HCT116 (cell line): ENCODE data around the gene TPPP2. TPM values are rescaled to one million over a fixed set of nuclear protein-coding genes. Genes with fewer than 3 reads are reported as not detected.

Experiments used
- ATAC-seq: fragments of 200-7000 bp; cut with Tn5 transposase; 2 replicates; pipeline ENCODE4 v1.9.1; 2020; ENCODE audit warnings: mild to moderate bottlenecking, moderate library complexity
- BruUV-seq: library from RNA; stranded (reverse); fragments of 400-500 nt; replicated peaks from 2 replicates; lab custom pipeline; 2021; lab: Mats Ljungman, UMichigan
- CTCF ChIA-PET: fragments of 300-600 bp; sonication (Branson Sonifier 250); formaldehyde crosslinking; loops from one replicate; lab custom pipeline; 2021; ENCODE audit warnings: antibody characterized with exemption; lab: Charles Lee
- POLR2A ChIA-PET: fragments of 300-600, 350-600 bp; sonication (Branson Sonifier 250); formaldehyde crosslinking; loops from one replicate; lab custom pipeline; 2021; ENCODE audit warnings: antibody characterized with exemption; lab: Charles Lee
- RAD21 ChIA-PET, 2 experiments: fragments of 300-600 bp; sonication (Branson Sonifier 250); formaldehyde crosslinking; loops; one replicate each; lab custom pipeline; 2023; ENCODE audit warnings: low total read pairs in 2 of 2; ENCODE audit not compliant: uncharacterized antibody in 2 of 2, unreplicated experiment in 2 of 2, low non-redundant PET in 1 of 2; lab: Charles Lee
- DNase-seq: peaks from one replicate; pipeline ENCODE4 v3.0.0-alpha.2; 2010; ENCODE audit warnings: low read depth, low spot score
- H2AFZ ChIP-seq: fragments of 200-600 bp; shearing (Covaris generic), sonication (generic); 2 replicates; pipeline ENCODE4 v1.6.1; 2017; ENCODE audit warnings: low read depth, mixed run types, mixed read lengths, antibody characterized with exemption, low read length; ENCODE audit not compliant: poor library complexity, severe bottlenecking
- H3K27ac ChIP-seq: 2 replicates; pipeline ENCODE4 v1.5.1; 2012; ENCODE audit warnings: low read depth, low read length
- H3K27me3 ChIP-seq: fragments of 200-600 bp; sonication (generic); 2 replicates; pipeline ENCODE4 v1.6.1; 2016; ENCODE audit warnings: mixed run types, low read length, mixed read lengths; ENCODE audit not compliant: insufficient read depth
- H3K36me3 ChIP-seq, 2 experiments: fragments of 200-500 bp in 1 of 2; fragments of 200-600 bp in 1 of 2; sonication (Bioruptor generic) in 1 of 2; sonication (generic) in 1 of 2; 2 replicates each; pipeline versions ENCODE4 v1.5.1 to v1.6.1; 2014 to 2016; ENCODE audit warnings: low read length in 2 of 2, inconsistent platforms in 1 of 2, mixed read lengths in 1 of 2, mixed run types in 1 of 2; ENCODE audit not compliant: insufficient read depth in 2 of 2, control insufficient read depth in 1 of 2
- H3K4me1 ChIP-seq, 2 experiments: fragments of 200-600 bp in 1 of 2; sonication (generic) in 1 of 2; 2 replicates each; pipeline versions ENCODE4 v1.5.1 to v1.6.1; 2012 to 2017; ENCODE audit warnings: low read length in 2 of 2, inconsistent platforms in 1 of 2, mild to moderate bottlenecking in 1 of 2, mixed read lengths in 1 of 2, mixed run types in 1 of 2, moderate library complexity in 1 of 2; ENCODE audit not compliant: insufficient read depth in 2 of 2, control insufficient read depth in 1 of 2
- H3K4me2 ChIP-seq: fragments of 200-600 bp; sonication (generic); 2 replicates; pipeline ENCODE4 v1.6.1; 2017; ENCODE audit warnings: mixed run types, low read length, mixed read lengths
- H3K4me3 ChIP-seq, 2 experiments: fragments of 200-600 bp in 1 of 2; sonication (generic) in 1 of 2; replicated peaks in 1 of 2; 2 replicates each; pipeline ENCODE4 v1.5.1; 2011 to 2016; ENCODE audit warnings: low read length in 2 of 2, control low read depth in 1 of 2, low read depth in 1 of 2, mild to moderate bottlenecking in 1 of 2, mixed read lengths in 1 of 2, mixed run types in 1 of 2
- H3K79me2 ChIP-seq: fragments of 200-600 bp; sonication (generic); 2 replicates; pipeline ENCODE4 v1.6.1; 2017; ENCODE audit warnings: mild to moderate bottlenecking, mixed run types, low read length, moderate library complexity, mixed read lengths; ENCODE audit not compliant: insufficient read depth
- H3K9ac ChIP-seq: fragments of 200-600 bp; sonication (generic); 2 replicates; pipeline ENCODE4 v1.6.1; 2016; ENCODE audit warnings: low read length, mixed read lengths
- H3K9me2 ChIP-seq: fragments of 200-600 bp; sonication (generic), shearing (Covaris generic); 2 replicates; pipeline ENCODE4 v1.6.1; 2017; ENCODE audit warnings: mixed run types, mild to moderate bottlenecking, moderate library complexity; ENCODE audit not compliant: insufficient read depth
- H3K9me3 ChIP-seq, 2 experiments: fragments of 200-500 bp in 1 of 2; fragments of 200-600 bp in 1 of 2; sonication (Bioruptor generic) in 1 of 2; sonication (generic) in 1 of 2; 2 replicates each; pipeline ENCODE4 v1.6.1; 2014 to 2017; ENCODE audit warnings: low read length in 2 of 2, mixed read lengths in 2 of 2, inconsistent platforms in 1 of 2, low read depth in 1 of 2, mild to moderate bottlenecking in 1 of 2, mixed run types in 1 of 2, moderate library complexity in 1 of 2; ENCODE audit not compliant: control insufficient read depth in 1 of 2, insufficient read depth in 1 of 2
- H4K20me1 ChIP-seq: fragments of 200-600 bp; sonication (generic), shearing (Covaris generic); 2 replicates; pipeline ENCODE4 v1.6.1; 2017; ENCODE audit warnings: mixed run types, mild to moderate bottlenecking, moderate library complexity; ENCODE audit not compliant: insufficient read depth
- ATF3 ChIP-seq: IDR thresholded peaks from 2 replicates; pipeline ENCODE4 v1.6.1; 2012
- CTCF ChIP-seq, 3 experiments: fragments of 200-600 bp in 1 of 3; sonication (generic) in 1 of 3; IDR thresholded peaks in 2 of 3; conservative IDR thresholded peaks in 1 of 3; 2 replicates each; pipeline ENCODE4 v1.5.1; 2012 to 2017; ENCODE audit warnings: low read depth in 2 of 3, low read length in 2 of 3, antibody characterized with exemption in 1 of 3, borderline replicate concordance in 1 of 3, control low read depth in 1 of 3, mild to moderate bottlenecking in 1 of 3, mixed read lengths in 1 of 3, mixed run types in 1 of 3, moderate library complexity in 1 of 3; ENCODE audit not compliant: insufficient read depth in 1 of 3
- EZH2phosphoT487 ChIP-seq: fragments of 200-600 bp; IDR thresholded peaks from 2 replicates; pipeline ENCODE4 v1.6.1; 2018; ENCODE audit warnings: antibody characterized with exemption, borderline replicate concordance
- FOSL1 ChIP-seq: IDR thresholded peaks from 2 replicates; pipeline ENCODE4 v1.6.1; 2012; ENCODE audit warnings: low read depth
- MAX ChIP-seq: IDR thresholded peaks from 2 replicates; pipeline ENCODE4 v1.6.1; 2012
- POLR2AphosphoS5 ChIP-seq: IDR thresholded peaks from 2 replicates; pipeline ENCODE4 v1.6.1; 2011; ENCODE audit warnings: mild to moderate bottlenecking, low read depth, low read length, moderate library complexity
- ZNF274 ChIP-seq: fragments of 200-500 bp; sonication (Bioruptor generic); IDR thresholded peaks from 2 replicates; pipeline ENCODE4 v1.6.1; 2014; ENCODE audit warnings: mild to moderate bottlenecking, low read depth, low read length, inconsistent platforms
- intact Hi-C: fragments of 100-400 bp; cut with micrococcal nuclease; formaldehyde crosslinking; loops from 2 replicates; pipeline ENCODE4 v1.10.0; 2022
- total RNA-seq: library from RNA; stranded (reverse); gene quantifications from one replicate; pipeline ENCODE4 v1.2.1, GENCODE V29; 2021; ENCODE audit not compliant: unreplicated experiment

The TPPP2 gene
- total RNA-seq, 1 experiment from 2014 or later = not detected

- no TSS peak for BruUV-seq
- TF ChIP-seq ZNF274 (no peak), CTCF (IDR thresholded peaks at IDR 0.05 in 2 of 3, conservative IDR thresholded peaks at IDR 0.05 in 1 of 3; ENCODE audit: borderline replicate concordance in 1 of 3, insufficient read depth in 1 of 3, low read depth in 2 of 3, low read length in 2 of 3) (no peak), EZH2phosphoT487 (no peak), POLR2AphosphoS5 (no peak), ATF3 (no peak), FOSL1 (no peak), MAX (no peak)
- TF ChIP-seq, all 23 proteins: peak for 0
- no peak for DNase-seq
- peaks cover 3 to 14% of the 10 kb centered on the region in 2 experiments; a peak in 3 of 4 replicates for H3K4me1 ChIP-seq
- H3K9ac ChIP-seq = no peak overlapping the region
- no peak overlapping the region for H3K4me2 ChIP-seq
- intact Hi-C loops = no loop called here
- CTCF ChIA-PET = no interaction called here
- H3K27ac ChIP-seq = no peak overlapping the region
- POLR2A ChIA-PET = no interaction called here
- H3K79me2 ChIP-seq = no peaks in the 10 kb centered on the region
- no peak for ATAC-seq
- no peaks in the 10 kb centered on the region; a peak in 1 of 4 replicates for H3K36me3 ChIP-seq
- H3K27me3 ChIP-seq = no peaks in the 10 kb centered on the region
- RAD21 ChIA-PET = no interaction called here
- no peaks in the 10 kb centered on the region for H3K9me2 ChIP-seq
- no peaks in the 10 kb centered on the region for H3K9me3 ChIP-seq
- H4K20me1 ChIP-seq = no peaks in the 10 kb centered on the region
- H2AFZ ChIP-seq = no peak overlapping the region
- H3K4me3 ChIP-seq = no peak overlapping the region
These were observed 48.7 kb downstream of the TPPP2 start for GRCh38 chr14:21078726-21079125.
